ENCODE measurements around the gene BIRC3. TPM values are rescaled to one million over a fixed set of nuclear protein-coding genes. Genes with fewer than 3 reads are reported as not detected.
"Not testable (repeated sequence)": the region's sequence is repeated elsewhere in the genome, so short reads cannot be mapped to it uniquely, and the experiment has no call there.

Gene BIRC3
- total RNA-seq, 4 donors from 2014 or later = 10.6 to 19.0 (median 14.0) TPM

- no peak for ATAC-seq
- no peak overlapping the region for H3K4me3 ChIP-seq
- 25 to 53% methylated on average over 1 of the region's 1 CpG for WGBS, 2 donors (ENCODE audit: low coverage in 1 of 2)
- peaks cover 0 to 10% (median 0%) of the 10 kb centered on the region in 3 donors for H3K4me1 ChIP-seq
- peaks cover 3 to 81% of the 10 kb centered on the region in 2 donors for H3K36me3 ChIP-seq
- H3K27me3 ChIP-seq = no peaks in the 10 kb centered on the region
- peaks cover 0 to under 1% (median 0%) of the 10 kb centered on the region in 3 donors for H3K9me3 ChIP-seq
- H3K27ac ChIP-seq = no peak overlapping the region
- no peak for TF ChIP-seq CTCF (IDR thresholded peaks at IDR 0.05)
- TF ChIP-seq POLR2A (IDR thresholded peaks at IDR 0.05) = no peak
- TF ChIP-seq POLR2AphosphoS5 (IDR thresholded peaks at IDR 0.05) = no peak
- no peak for TF ChIP-seq EP300 (IDR thresholded peaks at IDR 0.05)
Observed at GRCh38 chr11:102364991-102365390, 47.7 kb downstream of the BIRC3 start.

DNA sequence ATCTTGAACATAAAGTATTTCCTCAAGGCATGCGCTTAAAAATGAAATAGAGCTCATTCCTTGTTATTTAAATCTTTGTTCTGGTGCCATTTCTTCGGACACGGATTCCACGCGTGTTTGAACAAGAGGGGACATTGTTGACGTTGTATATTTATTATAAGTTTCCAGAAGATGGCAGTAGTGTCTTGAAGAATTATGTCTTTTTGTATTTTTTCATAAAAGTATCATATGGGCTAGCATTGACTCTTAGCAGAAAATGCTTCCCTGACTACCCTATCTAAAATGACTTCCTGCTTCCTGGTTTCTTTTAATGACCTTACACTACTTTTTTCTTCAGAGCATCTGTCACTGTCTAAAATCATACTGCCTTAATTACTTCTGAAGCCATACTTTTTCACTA lies 50.1 kb downstream of the BIRC3 start:
- Histone ChIP-seq H3K9me3 (no peaks in the 10 kb centered on the region), H3K4me1 (peaks cover 0 to 10% (median 0%) of the 10 kb centered on the region in 3 donors), H3K4me3 (no peak overlapping the region), H3K27ac (no peak overlapping the region), H3K36me3 (peaks cover 3 to 63% of the 10 kb centered on the region in 2 donors), H3K27me3 (no peaks in the 10 kb centered on the region)
- 46 to 53% methylated on average over 6 of the region's 6 CpGs for WGBS, 2 donors (ENCODE audit: low coverage in 1 of 2)
- ATAC-seq = no peak
- TF ChIP-seq CTCF (IDR thresholded peaks at IDR 0.05) (no peak), POLR2A (IDR thresholded peaks at IDR 0.05) (no peak), EP300 (IDR thresholded peaks at IDR 0.05) (no peak), POLR2AphosphoS5 (IDR thresholded peaks at IDR 0.05) (no peak)

- Histone ChIP-seq H3K4me1 (peaks cover 0 to 10% (median 0%) of the 10 kb centered on the region in 3 donors), H3K27ac (no peak overlapping the region), H3K36me3 (peaks cover 3 to 52% of the 10 kb centered on the region in 2 donors), H3K9me3 (no peaks in the 10 kb centered on the region), H3K27me3 (no peaks in the 10 kb centered on the region), H3K4me3 (no peak overlapping the region)
- WGBS, 2 donors (ENCODE audit: low coverage in 1 of 2) = 87 to 88% methylated on average over 2 to 3 of the region's 3 CpGs
- TF ChIP-seq CTCF (IDR thresholded peaks at IDR 0.05) (no peak), EP300 (IDR thresholded peaks at IDR 0.05) (no peak), POLR2A (IDR thresholded peaks at IDR 0.05) (no peak)
- no peak for ATAC-seq
Observed at GRCh38 chr11:102368472-102368871, 51.2 kb downstream of the BIRC3 start.

- 88 to 89% methylated on average over 1 to 22 of the region's 31 CpGs for whole genome bisulfite sequencing, 2 donors (ENCODE audit: low coverage in 1 of 2)
- Histone ChIP-seq H3K36me3 (peaks cover 0 to 35% of the 10 kb centered on the region in 2 donors), H3K4me1 (peaks cover 0 to 25% (median 2%) of the 10 kb centered on the region in 3 donors)
- H3K27me3 ChIP-seq, ATAC-seq, H3K9me3 ChIP-seq, H3K27ac ChIP-seq, H3K4me3 ChIP-seq: not testable (repeated sequence)
Observed at GRCh38 chr11:102374633-102375424, 57.5 kb downstream of the BIRC3 start.

DNA sequence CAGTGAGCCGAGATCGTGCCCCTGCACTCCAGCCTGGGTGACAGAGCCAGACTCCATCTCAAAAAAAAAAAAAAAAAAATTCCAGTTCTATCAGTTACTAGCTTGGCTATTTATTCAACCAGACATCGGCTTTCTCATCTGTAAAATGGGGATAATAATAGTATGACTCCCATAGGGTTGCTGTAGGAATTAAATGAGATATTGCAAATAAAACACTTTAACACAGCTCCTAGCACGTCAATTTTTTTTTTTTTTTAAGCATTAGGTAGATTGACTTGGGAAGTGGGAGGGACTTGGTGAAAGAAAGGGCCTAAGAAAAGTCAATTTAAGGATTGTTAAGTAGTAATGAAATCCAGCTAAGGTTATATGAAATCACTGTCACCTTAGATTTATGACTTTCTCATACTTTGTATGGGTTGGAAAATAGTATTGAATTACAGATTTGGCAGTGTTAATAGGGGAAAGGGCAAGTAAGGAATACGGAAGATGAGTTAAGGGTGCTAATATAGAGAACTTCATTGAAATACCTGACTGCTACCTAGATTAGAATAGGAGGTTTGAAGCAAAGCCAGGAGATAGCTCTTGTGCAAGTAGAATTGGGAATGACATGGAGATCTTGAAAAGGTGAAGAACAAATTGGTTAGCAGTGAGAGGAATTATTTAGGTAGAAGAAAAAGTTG lies 58.6 kb downstream of the BIRC3 start:
- no peak overlapping the region for H3K27ac ChIP-seq
- 83 to 94% methylated on average over 4 to 5 of the region's 5 CpGs for WGBS, 2 donors (ENCODE audit: low coverage in 1 of 2)

More for the DNA sequence above, 58.6 kb downstream of the BIRC3 start:
- no peak for TF ChIP-seq POLR2A (IDR thresholded peaks at IDR 0.05)
- TF ChIP-seq POLR2AphosphoS5 (IDR thresholded peaks at IDR 0.05) = no peak
- no peak for TF ChIP-seq CTCF (IDR thresholded peaks at IDR 0.05)
- TF ChIP-seq EP300 (IDR thresholded peaks at IDR 0.05) = no peak
- peaks cover 0 to 45% of the 10 kb centered on the region in 2 donors for H3K36me3 ChIP-seq
- no peak overlapping the region for H3K4me3 ChIP-seq
- no peaks in the 10 kb centered on the region for H3K27me3 ChIP-seq
- peaks cover 0 to 25% (median 2%) of the 10 kb centered on the region in 3 donors for H3K4me1 ChIP-seq
- no peak for ATAC-seq
- no peaks in the 10 kb centered on the region for H3K9me3 ChIP-seq

Data from gastroesophageal sphincter (tissue), 4 donors.